Naive thymus-derived CD4-positive, alpha-beta T cell (primary cell): ENCODE measurements around the gene REXO5. TPM values are rescaled to one million over a fixed set of nuclear protein-coding genes. Genes with fewer than 3 reads are reported as not detected.
A peak's percentile ranks its signal among the peaks of the same experiment; 100 is the strongest.

Source experiments
- ATAC-seq: fragments of 150-1000 bp; cut with Tn5 transposase; 2 replicates; pipeline ENCODE4 v1.10.0; 2021; ENCODE audit warnings: mild to moderate bottlenecking, moderate library complexity
- CTCF ChIA-PET: fragments of 350-600 bp; sonication (Branson Sonifier 250); formaldehyde crosslinking; loops from one replicate; lab custom pipeline; 2021; ENCODE audit warnings: antibody characterized with exemption; lab: Charles Lee
- POLR2A ChIA-PET: fragments of 350-600 bp; sonication (Branson Sonifier 250); formaldehyde crosslinking; loops from one replicate; lab custom pipeline; 2021; ENCODE audit warnings: antibody characterized with exemption, inconsistent platforms; lab: Charles Lee
- DNase-seq, 9 donors: peaks; one replicate each; pipeline versions ENCODE4 v3.0.0 to v3.0.0-alpha.2; 2020 to 2022; ENCODE audit warnings: mixed read lengths in 1 of 9
- H3K27ac ChIP-seq: one replicate; pipeline ENCODE4 v1.7.0; 2013; ENCODE audit warnings: mild to moderate bottlenecking, low read depth, low read length, moderate library complexity
- H3K27me3 ChIP-seq, 2 donors: one replicate each; pipeline ENCODE4 v1.7.0; 2013; ENCODE audit warnings: low read length in 2 of 2, mild to moderate bottlenecking in 2 of 2, moderate library complexity in 2 of 2; ENCODE audit not compliant: control insufficient read depth in 2 of 2, insufficient read depth in 2 of 2
- H3K36me3 ChIP-seq, 3 experiments: 1 replicate in 2 of 3; 2 replicates in 1 of 3; pipeline ENCODE4 v1.7.0; 2013; ENCODE audit warnings: low read length in 3 of 3, mild to moderate bottlenecking in 3 of 3, moderate library complexity in 1 of 3; ENCODE audit not compliant: insufficient read depth in 3 of 3, control insufficient read depth in 2 of 3
- H3K4me1 ChIP-seq, 2 donors: one replicate each; pipeline ENCODE4 v1.7.0; 2013; ENCODE audit warnings: low read length in 2 of 2, mild to moderate bottlenecking in 2 of 2, moderate library complexity in 1 of 2; ENCODE audit not compliant: control insufficient read depth in 2 of 2, insufficient read depth in 2 of 2
- H3K4me3 ChIP-seq: 2 replicates; pipeline ENCODE4 v1.7.0; 2013; ENCODE audit warnings: mild to moderate bottlenecking, low read length
- H3K9me3 ChIP-seq, 3 experiments: 1 replicate in 2 of 3; 2 replicates in 1 of 3; pipeline ENCODE4 v1.7.0; 2013; ENCODE audit warnings: low read length in 3 of 3; ENCODE audit not compliant: control insufficient read depth in 2 of 3
- H3K27ac Mint-ChIP-seq, 9 donors: one replicate each; pipeline ENCODE4 v1.8.0; 2020 to 2022; ENCODE audit warnings: mixed read lengths in 9 of 9, mild to moderate bottlenecking in 8 of 9, moderate library complexity in 5 of 9, inconsistent platforms in 2 of 9
- H3K27me3 Mint-ChIP-seq, 5 donors: one replicate each; pipeline ENCODE4 v1.8.0; 2021 to 2022; ENCODE audit warnings: mixed read lengths in 5 of 5, mild to moderate bottlenecking in 1 of 5
- H3K36me3 Mint-ChIP-seq, 5 donors: one replicate each; pipeline ENCODE4 v1.8.0; 2020 to 2022; ENCODE audit warnings: mixed read lengths in 5 of 5, mild to moderate bottlenecking in 3 of 5, inconsistent platforms in 1 of 5
- H3K4me1 Mint-ChIP-seq, 7 donors: one replicate each; pipeline ENCODE4 v1.8.0; 2020 to 2022; ENCODE audit warnings: mixed read lengths in 7 of 7, mild to moderate bottlenecking in 3 of 7, inconsistent platforms in 1 of 7
- H3K4me3 Mint-ChIP-seq, 10 donors: one replicate each; pipeline ENCODE4 v1.8.0; 2020 to 2022; ENCODE audit warnings: mild to moderate bottlenecking in 10 of 10, mixed read lengths in 10 of 10, moderate library complexity in 6 of 10, inconsistent platforms in 2 of 10
- H3K9me3 Mint-ChIP-seq, 11 donors: one replicate each; pipeline ENCODE4 v1.8.0; 2020 to 2022; ENCODE audit warnings: mixed read lengths in 11 of 11, mild to moderate bottlenecking in 4 of 11, inconsistent platforms in 1 of 11, moderate library complexity in 1 of 11
- intact Hi-C, 2 donors: fragments of 100-400 bp; cut with micrococcal nuclease; formaldehyde crosslinking; loops; one replicate each; pipeline ENCODE4 v1.15.1; 2023
- polyA plus RNA-seq, 2 donors: library from polyadenylated mRNA; unstranded; fragments of 300-500 nt; fragmentation: Illumina TruSeq; gene quantifications; one replicate each; pipeline ENCODE4 v1.2.3, GENCODE V29; 2021
- total RNA-seq, 6 experiments: library from RNA in 5 of 6; stranded (reverse) in 5 of 6; gene quantifications; 1 replicate in 5 of 6; 2 replicates in 1 of 6; pipeline ENCODE4 v1.2.3 and lab custom pipeline; 2021 to 2026

REXO5 gene
- total and polyA plus RNA-seq, 7 experiments from 2014 or later, result 0.35 to 9.5 (median 1.6) TPM; not detected in 2

GRCh38 chr16:20897922-20898321 is 91.6 kb downstream of the REXO5 start:
- H3K27ac Mint-ChIP-seq, result peak overlapping the region in 6 of 9 donors; percentile 28 to 57 (median 44)
- ChIA-PET CTCF (no interaction called here), POLR2A (no interaction called here)
- H3K27me3 Mint-ChIP-seq, result no peaks in the 10 kb centered on the region
- no peak for DNase-seq
- H3K4me1 Mint-ChIP-seq, result peaks cover 33 to 65% (median 50%) of the 10 kb centered on the region in 7 donors
- Histone ChIP-seq H3K27me3 (no peaks in the 10 kb centered on the region), H3K4me3 (no peak overlapping the region), H3K4me1 (peaks cover 7% of the 10 kb centered on the region in 2 donors), H3K9me3 (no peaks in the 10 kb centered on the region), H3K36me3 (peaks cover 0 to 13% (median 0%) of the 10 kb centered on the region in 3 experiments), H3K27ac (no peak overlapping the region)
- intact Hi-C loops, result no loop called here
- peaks cover 4 to 29% (median 5%) of the 10 kb centered on the region in 5 donors for H3K36me3 Mint-ChIP-seq
- H3K4me3 Mint-ChIP-seq, result peak overlapping the region in 5 of 10 donors; percentile 2 to 87 (median 22)
- no peak for ATAC-seq
- H3K9me3 Mint-ChIP-seq, result peaks cover 0 to 3% (median 0%) of the 10 kb centered on the region in 11 donors

GRCh38 chr16:20899071-20899470 is 92.7 kb downstream of the REXO5 start:
- H3K4me1 Mint-ChIP-seq, result peaks cover 40 to 68% (median 61%) of the 10 kb centered on the region in 7 donors
- no peaks in the 10 kb centered on the region for H3K27me3 ChIP-seq
- CTCF ChIA-PET, result no interaction called here
- intact Hi-C loops, result no loop called here
- H3K4me1 ChIP-seq, result peaks cover 14 to 17% of the 10 kb centered on the region in 2 donors
- H3K27me3 Mint-ChIP-seq, result no peaks in the 10 kb centered on the region
- DNase-seq, result no peak
- ATAC-seq, result no peak
- no peak overlapping the region for H3K4me3 ChIP-seq
- H3K27ac ChIP-seq, result peak overlapping the region; percentile 97
- H3K9me3 Mint-ChIP-seq, result peaks cover 0 to 3% (median 0%) of the 10 kb centered on the region in 11 donors
- peaks cover 4 to 32% (median 5%) of the 10 kb centered on the region in 5 donors for H3K36me3 Mint-ChIP-seq
- H3K27ac Mint-ChIP-seq, result peak overlapping the region; percentile 94 to 99 (median 97)
- no peaks in the 10 kb centered on the region for H3K9me3 ChIP-seq
- peaks cover 0 to 6% (median 0%) of the 10 kb centered on the region in 3 experiments for H3K36me3 ChIP-seq
- peak overlapping the region; percentile 87 to 99 (median 96) for H3K4me3 Mint-ChIP-seq
- POLR2A ChIA-PET, result interaction anchor here (0.6 to 2.5 kb wide), 3 partner anchors 21 to 95 kb away, joined by 3 to 12 read pairs (median 6); no protein-coding TSS in a partner anchor

Other genes starting within 250 kb of the REXO5 start
- not detected for gene ACSM2B, start 230.2 kb upstream of the REXO5 start, total RNA-seq
- not detected for gene ACSM2B, start 230.2 kb upstream of the REXO5 start, polyA plus RNA-seq
- gene ACSM1, start 108.8 kb upstream of the REXO5 start, total RNA-seq, result 1 to 10 TPM in 1 of 5 experiments, under 1 TPM in 4; 0.30 to 1.2 (median 0.53) TPM
- gene ACSM1, start 108.8 kb upstream of the REXO5 start, polyA plus RNA-seq, result under 1 TPM; 0.28 to 0.41 TPM
- gene THUMPD1, start 64.7 kb upstream of the REXO5 start, total RNA-seq, result 100 to 1,000 TPM in 1 of 5 experiments, 10 to 100 TPM in 4; 41.9 to 107 (median 72.5) TPM
- 10 to 100 TPM; 72.7 to 72.9 TPM for gene THUMPD1, start 64.7 kb upstream of the REXO5 start, polyA plus RNA-seq
- 10 to 100 TPM in 1 of 5 experiments, 1 to 10 TPM in 4; 3.0 to 10.9 (median 7.4) TPM for gene ACSM3, start 42.5 kb upstream of the REXO5 start, total RNA-seq
- gene ACSM3, start 42.5 kb upstream of the REXO5 start, polyA plus RNA-seq, result 10 to 100 TPM in 1 of 2 donors, 1 to 10 TPM in 1; 9.8 to 10.1 TPM
- 10 to 100 TPM in 1 of 5 experiments, 1 to 10 TPM in 4; 2.4 to 10.4 (median 3.6) TPM for gene ERI2, start 55 bp upstream of the REXO5 start, total RNA-seq
- gene ERI2, start 55 bp upstream of the REXO5 start, polyA plus RNA-seq, result 1 to 10 TPM; 1.8 to 2.1 TPM
- 10 to 100 TPM in 1 of 5 experiments, 1 to 10 TPM in 4; 4.0 to 15.7 (median 6.5) TPM for gene DCUN1D3, start 93.8 kb downstream of the REXO5 start, total RNA-seq
- 1 to 10 TPM in 1 of 2 donors, under 1 TPM in 1; 0.82 to 1.4 TPM for gene DCUN1D3, start 93.8 kb downstream of the REXO5 start, polyA plus RNA-seq
- gene LYRM1, start 94.2 kb downstream of the REXO5 start, total RNA-seq, result 10 to 100 TPM; 13.4 to 29.1 (median 20.0) TPM
- 10 to 100 TPM; 33.3 to 43.8 TPM for gene LYRM1, start 94.2 kb downstream of the REXO5 start, polyA plus RNA-seq